Ishikawa (cell line): ENCODE results near the gene TRA2B.

Source experiments
- CEBPB ChIP-seq: IDR thresholded peaks from 2 replicates; pipeline ENCODE4 v1.6.1; 2012
- CREB1 ChIP-seq: IDR thresholded peaks from 2 replicates; pipeline ENCODE4 v1.6.1; 2012; ENCODE audit warnings: low read depth
- EGR1 ChIP-seq: IDR thresholded peaks from 2 replicates; pipeline ENCODE4 v1.6.1; 2012
- EP300 ChIP-seq: IDR thresholded peaks from 2 replicates; pipeline ENCODE4 v1.6.1; 2012; ENCODE audit warnings: borderline replicate concordance
- FOXM1 ChIP-seq: IDR thresholded peaks from 2 replicates; pipeline ENCODE4 v1.6.1; 2012; ENCODE audit warnings: low read depth, borderline replicate concordance
- NFIC ChIP-seq: IDR thresholded peaks from 2 replicates; pipeline ENCODE4 v1.6.1; 2012
- RAD21 ChIP-seq: IDR thresholded peaks from 2 replicates; pipeline ENCODE4 v1.6.1; 2012; ENCODE audit warnings: low read depth
- TAF1 ChIP-seq: IDR thresholded peaks from 2 replicates; pipeline ENCODE4 v1.6.1; 2012; ENCODE audit warnings: low read depth, mild to moderate bottlenecking
- TCF12 ChIP-seq: IDR thresholded peaks from 2 replicates; pipeline ENCODE4 v1.6.1; 2012; ENCODE audit warnings: low read depth
- TEAD4 ChIP-seq: IDR thresholded peaks from 2 replicates; pipeline ENCODE4 v1.6.1; 2012
- YY1 ChIP-seq: IDR thresholded peaks from 2 replicates; pipeline ENCODE4 v1.6.1; 2012; ENCODE audit warnings: low read depth
- ZBTB7A ChIP-seq: IDR thresholded peaks from 2 replicates; pipeline ENCODE4 v1.6.1; 2012; ENCODE audit warnings: low read depth
- TF ChIP-seq, protein P1 (sequence below): IDR thresholded peaks from 2 replicates; pipeline ENCODE4 v1.6.1; 2012
- TF ChIP-seq, protein P2 (sequence below): IDR thresholded peaks from 2 replicates; pipeline ENCODE4 v1.6.1; 2012; ENCODE audit warnings: low read depth, mild to moderate bottlenecking
- TF ChIP-seq, protein P3 (sequence below): IDR thresholded peaks from 2 replicates; pipeline ENCODE4 v1.6.1; 2012

TRA2B gene

DNA sequence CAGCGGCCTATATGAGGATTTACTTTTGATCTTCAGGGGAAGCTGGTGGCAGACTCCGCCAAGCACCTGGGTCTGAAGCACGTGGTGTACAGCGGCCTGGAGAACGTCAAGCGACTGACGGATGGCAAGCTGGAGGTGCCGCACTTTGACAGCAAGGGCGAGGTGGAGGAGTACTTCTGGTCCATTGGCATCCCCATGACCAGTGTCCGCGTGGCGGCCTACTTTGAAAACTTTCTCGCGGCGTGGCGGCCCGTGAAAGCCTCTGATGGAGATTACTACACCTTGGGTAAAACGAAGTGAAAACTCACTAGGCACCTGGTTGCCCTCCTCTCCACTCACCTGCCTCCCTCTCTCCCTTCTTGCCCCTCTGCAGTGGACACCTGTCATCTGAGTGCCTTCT, 33.8 kb upstream of the TRA2B start:
- no peak for TF ChIP-seq FOXM1
- no peak for TF ChIP-seq RAD21
- no peak for TF ChIP-seq TEAD4

DNA sequence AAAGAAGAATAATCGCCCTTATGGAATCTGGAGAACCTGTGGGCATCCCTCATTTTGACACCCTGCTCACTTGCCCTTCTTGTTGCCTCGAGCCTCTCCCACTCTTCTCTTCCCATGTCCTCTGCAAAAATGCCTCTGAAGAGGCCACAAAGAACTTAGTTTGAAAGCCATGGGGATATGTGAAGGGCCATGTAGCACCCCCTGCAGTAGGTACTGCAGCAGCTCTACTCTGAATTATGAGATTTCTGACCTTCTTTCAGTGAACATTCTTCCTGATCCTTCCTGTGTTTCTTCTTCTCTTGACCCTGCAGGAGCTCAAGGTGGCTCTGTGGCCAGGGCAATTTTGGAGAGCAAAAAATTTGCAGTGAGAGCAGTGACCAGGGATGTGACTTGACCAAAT, 30.4 kb upstream of the TRA2B start:
- TF ChIP-seq ZBTB7A (no peak), YY1 (no peak), RAD21 (peak; percentile 19)

DNA sequence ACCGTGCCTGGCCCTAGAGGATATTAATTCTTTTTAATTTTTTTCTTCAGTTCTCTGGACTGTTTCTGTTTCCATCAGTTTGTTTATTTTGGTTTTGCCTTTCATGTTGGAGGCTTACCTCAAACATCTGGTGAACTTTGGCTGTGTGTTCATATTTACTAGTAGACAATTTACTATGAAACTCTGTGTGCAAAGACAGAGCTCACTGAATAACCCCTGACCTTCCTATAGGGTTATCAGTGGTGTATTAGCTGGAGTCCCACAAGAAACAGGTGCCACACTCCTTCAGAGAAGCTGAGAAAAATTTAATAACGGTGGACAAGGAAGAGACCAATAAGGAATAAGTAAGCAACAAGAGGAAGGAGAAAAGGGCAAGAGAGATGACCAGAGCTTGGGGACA, 28.8 kb upstream of the TRA2B start:
- no peak for TF ChIP-seq EGR1
- TF ChIP-seq ZBTB7A: no peak
- TF ChIP-seq, protein P1, sequence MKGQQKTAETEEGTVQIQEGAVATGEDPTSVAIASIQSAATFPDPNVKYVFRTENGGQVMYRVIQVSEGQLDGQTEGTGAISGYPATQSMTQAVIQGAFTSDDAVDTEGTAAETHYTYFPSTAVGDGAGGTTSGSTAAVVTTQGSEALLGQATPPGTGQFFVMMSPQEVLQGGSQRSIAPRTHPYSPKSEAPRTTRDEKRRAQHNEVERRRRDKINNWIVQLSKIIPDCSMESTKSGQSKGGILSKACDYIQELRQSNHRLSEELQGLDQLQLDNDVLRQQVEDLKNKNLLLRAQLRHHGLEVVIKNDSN: no peak
- TF ChIP-seq, protein P2, sequence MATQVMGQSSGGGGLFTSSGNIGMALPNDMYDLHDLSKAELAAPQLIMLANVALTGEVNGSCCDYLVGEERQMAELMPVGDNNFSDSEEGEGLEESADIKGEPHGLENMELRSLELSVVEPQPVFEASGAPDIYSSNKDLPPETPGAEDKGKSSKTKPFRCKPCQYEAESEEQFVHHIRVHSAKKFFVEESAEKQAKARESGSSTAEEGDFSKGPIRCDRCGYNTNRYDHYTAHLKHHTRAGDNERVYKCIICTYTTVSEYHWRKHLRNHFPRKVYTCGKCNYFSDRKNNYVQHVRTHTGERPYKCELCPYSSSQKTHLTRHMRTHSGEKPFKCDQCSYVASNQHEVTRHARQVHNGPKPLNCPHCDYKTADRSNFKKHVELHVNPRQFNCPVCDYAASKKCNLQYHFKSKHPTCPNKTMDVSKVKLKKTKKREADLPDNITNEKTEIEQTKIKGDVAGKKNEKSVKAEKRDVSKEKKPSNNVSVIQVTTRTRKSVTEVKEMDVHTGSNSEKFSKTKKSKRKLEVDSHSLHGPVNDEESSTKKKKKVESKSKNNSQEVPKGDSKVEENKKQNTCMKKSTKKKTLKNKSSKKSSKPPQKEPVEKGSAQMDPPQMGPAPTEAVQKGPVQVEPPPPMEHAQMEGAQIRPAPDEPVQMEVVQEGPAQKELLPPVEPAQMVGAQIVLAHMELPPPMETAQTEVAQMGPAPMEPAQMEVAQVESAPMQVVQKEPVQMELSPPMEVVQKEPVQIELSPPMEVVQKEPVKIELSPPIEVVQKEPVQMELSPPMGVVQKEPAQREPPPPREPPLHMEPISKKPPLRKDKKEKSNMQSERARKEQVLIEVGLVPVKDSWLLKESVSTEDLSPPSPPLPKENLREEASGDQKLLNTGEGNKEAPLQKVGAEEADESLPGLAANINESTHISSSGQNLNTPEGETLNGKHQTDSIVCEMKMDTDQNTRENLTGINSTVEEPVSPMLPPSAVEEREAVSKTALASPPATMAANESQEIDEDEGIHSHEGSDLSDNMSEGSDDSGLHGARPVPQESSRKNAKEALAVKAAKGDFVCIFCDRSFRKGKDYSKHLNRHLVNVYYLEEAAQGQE: no peak
- TF ChIP-seq YY1: no peak
- TF ChIP-seq TEAD4: no peak

DNA sequence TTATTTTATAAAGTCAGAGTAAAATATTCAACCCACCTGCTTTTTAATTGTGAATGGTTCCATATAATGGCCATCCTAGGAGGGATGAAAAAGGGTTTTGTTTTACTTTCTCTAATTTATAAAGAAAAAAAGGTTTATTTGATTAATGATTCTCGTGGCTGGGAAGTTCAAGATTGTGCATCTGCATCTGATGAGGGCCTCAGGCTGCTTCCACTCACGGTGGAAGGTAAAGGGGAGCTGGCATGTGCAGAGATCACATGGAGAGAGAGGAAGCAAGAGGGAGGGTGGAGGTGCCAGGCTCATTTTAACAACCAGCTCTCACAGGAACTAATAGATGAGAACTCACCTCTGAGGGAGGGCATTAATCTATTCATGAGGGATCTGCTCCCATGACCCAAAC, 27.7 kb upstream of the TRA2B start:
- TF ChIP-seq TEAD4 (no peak), RAD21 (no peak)
- TF ChIP-seq, protein P3, sequence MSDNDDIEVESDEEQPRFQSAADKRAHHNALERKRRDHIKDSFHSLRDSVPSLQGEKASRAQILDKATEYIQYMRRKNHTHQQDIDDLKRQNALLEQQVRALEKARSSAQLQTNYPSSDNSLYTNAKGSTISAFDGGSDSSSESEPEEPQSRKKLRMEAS: no peak

DNA sequence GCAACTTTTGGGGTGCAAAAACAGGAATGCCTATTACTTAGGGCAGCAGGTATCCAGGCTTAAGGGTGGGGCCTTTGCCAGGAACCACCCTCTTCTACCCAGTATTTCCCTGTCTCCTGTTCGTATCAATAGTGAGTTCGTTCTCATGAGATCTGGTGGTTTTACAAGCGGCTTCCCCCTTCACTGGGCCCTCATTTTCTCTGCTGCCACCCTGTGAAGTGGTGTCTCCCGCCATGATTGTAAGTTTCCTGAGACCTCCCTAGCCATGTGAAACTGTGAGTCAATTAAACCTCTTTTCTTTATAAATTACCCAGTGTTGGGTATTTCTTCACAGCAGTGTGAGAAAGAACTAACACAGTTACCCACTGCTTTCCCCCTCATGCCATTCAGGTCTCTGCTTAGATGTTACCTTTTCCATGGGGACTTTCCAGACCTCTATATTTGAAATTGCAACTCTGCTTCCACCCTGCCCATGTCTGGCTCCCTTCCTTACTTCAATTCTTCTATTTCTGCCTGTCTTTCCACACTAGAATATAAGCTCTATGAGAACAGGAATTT, 23.9 kb upstream of the TRA2B start:
- TF ChIP-seq RAD21 (no peak), TCF12 (no peak), TEAD4 (no peak), YY1 (no peak), FOXM1 (no peak), NFIC (no peak), EGR1 (no peak)
- TF ChIP-seq, protein P1: no peak

DNA sequence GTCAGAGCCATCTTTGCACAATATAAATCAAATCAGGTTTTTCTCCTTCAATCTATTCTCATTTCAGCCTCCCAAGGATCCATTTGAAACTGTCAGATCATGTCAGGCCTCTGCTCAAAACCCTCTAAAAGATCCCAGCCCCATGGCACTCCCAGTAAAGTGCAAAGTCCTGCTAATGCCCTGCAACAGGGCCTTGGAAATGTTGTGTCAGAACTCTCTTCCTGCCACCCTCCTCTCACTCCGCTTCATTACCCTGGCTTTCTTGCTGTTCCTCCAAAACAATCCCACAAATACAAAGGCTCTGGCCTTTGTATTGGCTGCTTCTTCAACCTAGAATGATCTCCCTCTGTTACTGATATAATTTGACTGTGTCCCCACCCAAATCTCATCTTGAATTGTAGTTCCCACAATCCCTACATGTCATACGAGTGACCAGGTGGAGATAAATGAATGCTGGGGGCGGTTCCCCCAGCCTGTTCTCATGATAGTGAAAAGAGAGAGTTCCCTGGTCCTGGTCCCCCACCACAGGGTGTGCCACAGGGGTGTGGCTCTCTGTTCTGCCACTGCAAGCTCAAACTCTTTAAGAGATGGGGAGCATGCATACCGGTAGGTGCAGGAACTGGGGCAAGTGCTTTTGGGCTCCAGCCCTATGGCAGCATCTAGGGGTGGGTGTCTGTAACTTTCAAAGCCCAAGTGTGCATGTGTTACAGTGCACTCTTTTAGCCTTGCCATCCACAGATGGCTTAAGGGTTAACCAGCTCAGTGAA, 22.9 kb upstream of the TRA2B start:
- TF ChIP-seq TAF1 (peak; percentile 20; the same call in 1 of the 2 replicates), CEBPB (no peak), RAD21 (no peak), NFIC (no peak), TEAD4 (no peak), ZBTB7A (no peak), TCF12 (no peak)
- TF ChIP-seq, protein P1: no peak

DNA sequence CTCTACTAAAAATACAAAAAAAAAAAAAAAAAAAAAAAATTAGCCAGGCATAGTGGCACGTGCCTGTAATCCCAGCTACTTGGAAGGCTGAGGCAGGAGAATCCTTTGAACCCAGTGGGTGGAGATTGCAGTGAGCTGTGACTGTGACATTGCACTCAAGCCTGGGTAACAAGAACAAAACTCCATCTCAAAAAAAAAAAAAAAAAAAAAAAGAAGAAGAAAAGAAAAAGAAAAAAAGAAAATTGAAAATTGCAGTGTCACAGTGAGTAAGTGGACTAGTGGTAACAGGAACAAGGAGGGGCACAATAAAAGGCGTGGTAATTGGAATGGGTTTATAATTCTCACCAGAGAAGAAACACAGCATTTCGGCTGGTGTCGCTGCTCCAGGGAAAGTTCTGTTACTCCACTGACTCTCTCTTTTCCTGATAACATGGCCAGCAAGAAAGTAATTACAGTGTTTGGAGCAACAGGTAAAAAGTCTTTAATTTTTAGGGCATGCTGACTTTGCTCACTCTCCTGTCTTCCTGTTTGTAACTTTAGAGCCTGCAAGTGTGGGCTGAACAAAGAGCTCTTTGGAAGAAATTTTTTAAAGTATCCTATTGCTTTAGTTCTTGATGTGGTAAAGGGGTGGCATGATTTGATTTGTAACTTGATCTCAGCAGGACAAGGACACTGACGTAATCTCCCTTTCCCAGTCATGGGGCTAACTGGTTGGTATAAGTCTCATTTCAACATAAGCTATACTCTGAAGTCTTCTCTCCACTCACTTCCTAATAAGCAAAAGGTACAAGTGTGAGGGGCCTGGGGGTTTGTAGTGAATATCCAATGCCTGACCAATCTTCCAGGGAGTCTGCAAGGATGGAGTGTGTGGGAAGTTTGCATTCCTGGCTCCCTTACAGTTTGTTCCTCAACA, 22.1 kb upstream of the TRA2B start:
- TF ChIP-seq, protein P3: peak; percentile 58; the same call in 1 of the 2 replicates
- TF ChIP-seq NFIC (no peak), EGR1 (no peak), CEBPB (peak; percentile 65; the same call in 1 of the 2 replicates), TCF12 (peak; percentile 40; the same call in 1 of the 2 replicates), FOXM1 (peak; percentile 61; the same call in 1 of the 2 replicates), EP300 (no peak), TAF1 (no peak; the same call in 1 of the 2 replicates)

DNA sequence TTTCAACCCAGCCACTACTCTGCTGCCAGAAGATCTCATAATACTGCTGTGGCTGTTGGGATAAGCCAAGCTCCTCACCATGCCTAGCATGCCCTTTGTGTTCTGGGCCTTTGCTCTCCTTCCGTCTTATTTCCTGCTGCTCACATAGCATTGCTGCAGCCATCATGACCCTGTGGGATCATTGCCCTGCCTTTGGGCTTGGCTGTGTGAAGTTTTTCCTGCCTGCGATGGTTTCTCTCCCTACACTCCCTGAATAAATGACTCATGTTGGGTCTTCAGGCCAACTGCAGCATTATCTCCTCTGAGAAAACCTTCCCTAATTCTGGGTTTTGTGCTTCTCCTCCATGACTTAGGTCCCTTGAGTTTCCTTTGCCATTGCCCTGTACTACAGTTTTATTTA, 20.8 kb upstream of the TRA2B start:
- TF ChIP-seq, protein P2: no peak
- TF ChIP-seq TCF12 (no peak), RAD21 (no peak), CREB1 (no peak), ZBTB7A (no peak), TAF1 (no peak), TEAD4 (no peak), YY1 (no peak), FOXM1 (no peak), EP300 (no peak)
- TF ChIP-seq, protein P1: no peak
- TF ChIP-seq, protein P3: no peak
